GM12891 (cell line): ENCODE data around the gene COL6A2.

Experiments used
- PAX5 ChIP-seq: IDR thresholded peaks from 2 replicates; pipeline ENCODE4 v1.6.1; 2011; ENCODE audit warnings: low read length, moderate library complexity, mild to moderate bottlenecking; ENCODE audit not compliant: insufficient read depth, severe bottlenecking
- POLR2A ChIP-seq: IDR thresholded peaks from 2 replicates; pipeline ENCODE4 v1.6.1; 2011; ENCODE audit warnings: low read depth, low read length, control low read depth
- POLR2AphosphoS5 ChIP-seq: IDR thresholded peaks from 2 replicates; pipeline ENCODE4 v1.6.1; 2011; ENCODE audit warnings: low read depth, low read length, control low read depth

GRCh38 chr21:46149205-46149901 lies 51.4 kb downstream of the COL6A2 start:
- TF ChIP-seq PAX5 (no peak), POLR2AphosphoS5 (no peak), POLR2A (no peak)
